ENCODE data around the gene VWF.

GRCh38 chr12:6165395-6165794 is 40.9 kb upstream of the VWF start:
- TF ChIP-seq, protein P1, sequence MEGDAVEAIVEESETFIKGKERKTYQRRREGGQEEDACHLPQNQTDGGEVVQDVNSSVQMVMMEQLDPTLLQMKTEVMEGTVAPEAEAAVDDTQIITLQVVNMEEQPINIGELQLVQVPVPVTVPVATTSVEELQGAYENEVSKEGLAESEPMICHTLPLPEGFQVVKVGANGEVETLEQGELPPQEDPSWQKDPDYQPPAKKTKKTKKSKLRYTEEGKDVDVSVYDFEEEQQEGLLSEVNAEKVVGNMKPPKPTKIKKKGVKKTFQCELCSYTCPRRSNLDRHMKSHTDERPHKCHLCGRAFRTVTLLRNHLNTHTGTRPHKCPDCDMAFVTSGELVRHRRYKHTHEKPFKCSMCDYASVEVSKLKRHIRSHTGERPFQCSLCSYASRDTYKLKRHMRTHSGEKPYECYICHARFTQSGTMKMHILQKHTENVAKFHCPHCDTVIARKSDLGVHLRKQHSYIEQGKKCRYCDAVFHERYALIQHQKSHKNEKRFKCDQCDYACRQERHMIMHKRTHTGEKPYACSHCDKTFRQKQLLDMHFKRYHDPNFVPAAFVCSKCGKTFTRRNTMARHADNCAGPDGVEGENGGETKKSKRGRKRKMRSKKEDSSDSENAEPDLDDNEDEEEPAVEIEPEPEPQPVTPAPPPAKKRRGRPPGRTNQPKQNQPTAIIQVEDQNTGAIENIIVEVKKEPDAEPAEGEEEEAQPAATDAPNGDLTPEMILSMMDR (IDR thresholded peaks at IDR 0.05), result no peak
- TF ChIP-seq EZH2 (IDR thresholded peaks at IDR 0.05; ENCODE audit: borderline replicate concordance, insufficient read depth, low read depth, low read length, poor library complexity, severe bottlenecking), result no peak
